ENCODE data around the gene GMFB. TPM values are rescaled to one million over a fixed set of nuclear protein-coding genes. Genes with fewer than 3 reads are reported as not detected.
"Not testable (repeated sequence)": the region's sequence is repeated elsewhere in the genome, so short reads cannot be mapped to it uniquely, and the experiment has no call there.

Gene GMFB
- polyA plus RNA-seq, 3 donors: 79.2 to 88.7 (median 88.0) TPM

GRCh38 chr14:54437954-54438353 lies 50.8 kb downstream of the GMFB start:
- DNase-seq: not testable (repeated sequence)

- DNase-seq: no peak
These were observed 53.2 kb downstream of the GMFB start for GRCh38 chr14:54435500-54435981.

- DNase-seq: no peak
These were observed 60.3 kb downstream of the GMFB start for GRCh38 chr14:54428527-54428926.

- no peak for DNase-seq
These were observed 60.9 kb downstream of the GMFB start for GRCh38 chr14:54427871-54428270.

- DNase-seq: no peak
These were observed 63.1 kb downstream of the GMFB start for GRCh38 chr14:54425537-54426274.

GRCh38 chr14:54425068-54425467 lies 63.7 kb downstream of the GMFB start:
- DNase-seq: no peak

Other genes with a start within 250 kb of the GMFB start
- 10 to 100 TPM; 20.3 to 25.6 (median 22.4) TPM for gene CDKN3, start 92.0 kb downstream of the GMFB start, polyA plus RNA-seq (ENCODE audit: insufficient read length in 3 of 3)
- 100 to 1,000 TPM; 114 to 128 (median 127) TPM for gene CNIH1, start 47.6 kb downstream of the GMFB start, polyA plus RNA-seq (ENCODE audit: insufficient read length in 3 of 3)
- gene CGRRF1, start 20.9 kb upstream of the GMFB start, polyA plus RNA-seq (ENCODE audit: insufficient read length in 3 of 3): 10 to 100 TPM; 24.9 to 30.0 (median 29.5) TPM
- 10 to 100 TPM in 2 of 3 donors, 1 to 10 TPM in 1; 8.3 to 12.8 (median 11.9) TPM for gene SAMD4A, start 78.1 kb upstream of the GMFB start, polyA plus RNA-seq (ENCODE audit: insufficient read length in 3 of 3)

Data from renal pelvis (tissue), 4 donors.